H1 (cell line): Measurements from ENCODE around the gene TSPAN5.

ENCODE experiments used
- EGR1 ChIP-seq: IDR thresholded peaks from 2 replicates; pipeline ENCODE4 v1.6.1; 2011; ENCODE audit warnings: low read depth, low read length, borderline replicate concordance
- JUND ChIP-seq: IDR thresholded peaks from 2 replicates; pipeline ENCODE4 v1.6.1; 2011; ENCODE audit warnings: mild to moderate bottlenecking, improper control_type of control experiment, low read length
- POLR2A ChIP-seq, 2 experiments: IDR thresholded peaks; 1 replicate in 1 of 2; 2 replicates in 1 of 2; pipeline ENCODE4 v1.6.1; 2011; ENCODE audit warnings: low read depth in 2 of 2, low read length in 2 of 2, mild to moderate bottlenecking in 2 of 2; ENCODE audit errors: control extremely low read depth in 1 of 2
- SIX5 ChIP-seq: IDR thresholded peaks from 2 replicates; pipeline ENCODE4 v1.6.1; 2011; ENCODE audit warnings: mild to moderate bottlenecking, low read depth, low read length
- TF ChIP-seq, protein P1 (sequence below), 3 experiments: IDR thresholded peaks; 1 replicate in 2 of 3; 2 replicates in 1 of 3; pipeline versions ENCODE4 v1.5.1 to v1.6.1; 2011; ENCODE audit warnings: low read length in 3 of 3, mild to moderate bottlenecking in 3 of 3, inconsistent platforms in 2 of 3, low read depth in 1 of 3, moderate library complexity in 1 of 3; ENCODE audit not compliant: insufficient read depth in 1 of 3; ENCODE audit errors: control extremely low read depth in 1 of 3

DNA sequence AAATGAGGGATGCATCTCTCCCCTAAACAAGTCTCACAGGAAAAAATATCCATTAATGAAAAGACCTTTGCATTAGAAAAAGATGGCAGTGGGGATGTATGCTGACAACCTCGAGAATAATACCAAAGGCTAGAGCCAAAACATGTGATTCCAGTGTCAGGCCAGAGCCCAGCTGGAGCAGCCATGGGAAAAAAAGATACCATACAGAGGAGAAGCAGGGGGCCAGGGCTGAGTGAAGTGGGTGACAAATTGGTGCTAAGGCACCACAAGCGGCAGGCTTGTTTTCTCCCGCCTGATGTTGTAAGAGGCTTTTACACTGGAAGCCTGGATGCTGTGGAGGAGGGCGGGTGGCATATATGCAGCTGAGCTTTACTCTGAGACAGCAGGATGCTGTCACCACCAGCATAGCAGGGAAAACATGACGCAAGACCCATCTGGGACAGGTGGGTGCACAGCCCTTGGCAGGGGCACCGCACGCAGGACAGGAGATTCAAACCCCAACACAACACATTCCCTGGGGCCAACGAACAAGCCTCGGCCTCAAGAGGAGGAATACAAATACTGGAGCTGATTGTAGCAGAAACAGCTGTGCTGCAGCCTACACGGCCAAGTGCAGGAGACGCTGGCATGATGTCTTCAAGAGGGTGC is 91.9 kb downstream of the TSPAN5 start:
- TF ChIP-seq POLR2A (IDR thresholded peaks at IDR 0.05; ENCODE audit: control extremely low read depth in 1 of 2, low read depth in 2 of 2, low read length in 2 of 2) (no peak), SIX5 (no peak), JUND (no peak), EGR1 (no peak)
- TF ChIP-seq, protein P1, sequence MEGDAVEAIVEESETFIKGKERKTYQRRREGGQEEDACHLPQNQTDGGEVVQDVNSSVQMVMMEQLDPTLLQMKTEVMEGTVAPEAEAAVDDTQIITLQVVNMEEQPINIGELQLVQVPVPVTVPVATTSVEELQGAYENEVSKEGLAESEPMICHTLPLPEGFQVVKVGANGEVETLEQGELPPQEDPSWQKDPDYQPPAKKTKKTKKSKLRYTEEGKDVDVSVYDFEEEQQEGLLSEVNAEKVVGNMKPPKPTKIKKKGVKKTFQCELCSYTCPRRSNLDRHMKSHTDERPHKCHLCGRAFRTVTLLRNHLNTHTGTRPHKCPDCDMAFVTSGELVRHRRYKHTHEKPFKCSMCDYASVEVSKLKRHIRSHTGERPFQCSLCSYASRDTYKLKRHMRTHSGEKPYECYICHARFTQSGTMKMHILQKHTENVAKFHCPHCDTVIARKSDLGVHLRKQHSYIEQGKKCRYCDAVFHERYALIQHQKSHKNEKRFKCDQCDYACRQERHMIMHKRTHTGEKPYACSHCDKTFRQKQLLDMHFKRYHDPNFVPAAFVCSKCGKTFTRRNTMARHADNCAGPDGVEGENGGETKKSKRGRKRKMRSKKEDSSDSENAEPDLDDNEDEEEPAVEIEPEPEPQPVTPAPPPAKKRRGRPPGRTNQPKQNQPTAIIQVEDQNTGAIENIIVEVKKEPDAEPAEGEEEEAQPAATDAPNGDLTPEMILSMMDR (IDR thresholded peaks at IDR 0.05; ENCODE audit: control extremely low read depth in 1 of 3, insufficient read depth in 1 of 3, low read depth in 1 of 3, low read length in 3 of 3), result no peak
